Astrocyte (in vitro differentiated cells and primary cell): Measurements from ENCODE around the gene C1QTNF3.

ENCODE experiments used
- CTCF ChIP-seq: IDR thresholded peaks from 2 replicates; pipeline ENCODE4 v1.5.1; 2011; ENCODE audit warnings: low read depth, mild to moderate bottlenecking, inconsistent platforms, low read length, moderate library complexity; ENCODE audit not compliant: insufficient read depth
- EZH2 ChIP-seq: IDR thresholded peaks from 2 replicates; pipeline ENCODE4 v1.6.1; 2012; ENCODE audit warnings: mild to moderate bottlenecking, low read length, inconsistent platforms; ENCODE audit not compliant: insufficient read depth

GRCh38 chr5:34007201-34007620, 35.8 kb downstream of the C1QTNF3 start:
- no peak for TF ChIP-seq EZH2
- TF ChIP-seq CTCF = no peak
